SU-DHL-6 (cell line): Measurements from ENCODE around the gene DYDC2.

Experiments
- H2AFZ ChIP-seq: fragments of 200-600 bp; sonication (generic); 2 replicates; pipeline ENCODE4 v1.6.1; 2014; ENCODE audit warnings: low read depth, mild to moderate bottlenecking, moderate library complexity, mixed read lengths, antibody characterized with exemption, low read length; ENCODE audit not compliant: severe bottlenecking
- H3F3A ChIP-seq: fragments of 200-600 bp; shearing (Covaris generic); 2 replicates; pipeline ENCODE4 v1.6.0; 2016; ENCODE audit warnings: antibody characterized with exemption, mild to moderate bottlenecking; ENCODE audit not compliant: insufficient read depth
- H3K27ac ChIP-seq: fragments of 200-600 bp; sonication (generic); 2 replicates; pipeline ENCODE4 v1.5.1; 2016; ENCODE audit warnings: low read depth, mild to moderate bottlenecking, low read length, moderate library complexity, mixed read lengths
- H3K27me3 ChIP-seq: fragments of 200-600 bp; sonication (generic), shearing (Covaris generic); 2 replicates; pipeline ENCODE4 v1.6.0; 2014; ENCODE audit warnings: mild to moderate bottlenecking, low read length
- H3K36me3 ChIP-seq: fragments of 200-600 bp; sonication (generic); 2 replicates; pipeline ENCODE4 v1.6.1; 2014; ENCODE audit warnings: mild to moderate bottlenecking, low read length, mixed read lengths
- H3K4me2 ChIP-seq: fragments of 300-600, 200-600 bp; shearing (Covaris generic), sonication (generic); 2 replicates; pipeline ENCODE4 v1.6.0; 2014; ENCODE audit warnings: low read length, low read depth, mild to moderate bottlenecking; ENCODE audit not compliant: poor library complexity, severe bottlenecking
- H3K4me3 ChIP-seq: fragments of 200-600 bp; sonication (generic); 2 replicates; pipeline ENCODE4 v1.5.1; 2014; ENCODE audit warnings: antibody characterized with exemption, low read length, mild to moderate bottlenecking, mixed read lengths; ENCODE audit not compliant: insufficient read depth, poor library complexity, severe bottlenecking
- H3K79me2 ChIP-seq: fragments of 200-600 bp; sonication (generic); 2 replicates; pipeline ENCODE4 v1.6.1; 2014; ENCODE audit warnings: mild to moderate bottlenecking, low read length, moderate library complexity; ENCODE audit not compliant: insufficient read depth
- H3K9ac ChIP-seq: fragments of 200-600 bp; sonication (generic); 2 replicates; pipeline ENCODE4 v1.7.0; 2014; ENCODE audit warnings: mild to moderate bottlenecking, low read length
- H3K9me2 ChIP-seq: fragments of 200-600 bp; sonication (generic); replicated peaks from 2 replicates; pipeline ENCODE4 v1.6.1; 2014; ENCODE audit warnings: low read length; ENCODE audit not compliant: insufficient read depth
- H3K9me3 ChIP-seq: fragments of 200-600 bp; sonication (generic); 2 replicates; pipeline ENCODE4 v1.6.1; 2014; ENCODE audit warnings: low read length, mixed read lengths; ENCODE audit not compliant: insufficient read depth
- H4K20me1 ChIP-seq: fragments of 200-600 bp; sonication (generic); 2 replicates; pipeline ENCODE4 v1.6.1; 2014; ENCODE audit warnings: low read depth, mild to moderate bottlenecking, antibody characterized with exemption, low read length, moderate library complexity, mixed read lengths
- CTCF ChIP-seq: fragments of 200-600 bp; sonication (generic); IDR thresholded peaks from one replicate; pipeline ENCODE4 v1.5.1; 2017; ENCODE audit warnings: antibody characterized with exemption, mild to moderate bottlenecking, low read length, moderate library complexity; ENCODE audit not compliant: insufficient read depth, poor library complexity, severe bottlenecking
- EZH2phosphoT487 ChIP-seq: fragments of 200-600 bp; sonication (generic), shearing (Covaris generic); conservative IDR thresholded peaks from 2 replicates; pipeline ENCODE4 v1.6.1; 2018; ENCODE audit warnings: mild to moderate bottlenecking, antibody characterized with exemption, low read length, moderate library complexity, mixed read lengths

The DYDC2 gene

DNA sequence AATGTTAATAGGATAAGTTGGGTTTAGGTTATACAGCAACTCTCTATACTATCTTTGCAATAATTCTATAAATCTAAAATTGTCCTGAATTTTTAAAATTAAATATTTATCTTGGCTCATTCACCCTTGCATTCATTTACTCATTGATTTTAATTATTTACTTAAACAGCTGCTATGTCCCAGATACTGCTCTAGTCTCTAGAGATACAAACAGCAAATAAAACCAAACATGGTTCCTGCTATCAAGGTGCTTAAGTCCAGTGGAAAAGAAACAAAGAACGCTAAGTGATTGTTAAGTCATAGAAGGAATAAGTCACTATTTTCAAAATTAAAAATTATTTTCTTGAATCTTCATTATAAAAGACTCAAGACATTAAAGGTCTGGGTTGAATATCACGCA is 37.3 kb upstream of the DYDC2 start:
- no peaks in the 10 kb centered on the region for H3K36me3 ChIP-seq
- H3K4me2 ChIP-seq = no peak overlapping the region
- H4K20me1 ChIP-seq = no peaks in the 10 kb centered on the region
- H3F3A ChIP-seq = no peaks in the 10 kb centered on the region
- H3K9me2 ChIP-seq = no peaks in the 10 kb centered on the region
- H3K27me3 ChIP-seq = no peaks in the 10 kb centered on the region
- H3K79me2 ChIP-seq = no peaks in the 10 kb centered on the region
- no peak overlapping the region for H3K27ac ChIP-seq
- TF ChIP-seq EZH2phosphoT487 (no peak), CTCF (no peak)
- no peak overlapping the region for H3K4me3 ChIP-seq
- no peak overlapping the region for H3K9ac ChIP-seq
- no peak overlapping the region for H2AFZ ChIP-seq
- H3K9me3 ChIP-seq = no peaks in the 10 kb centered on the region

- Histone ChIP-seq H3K4me2 (no peak overlapping the region), H3K27ac (no peak overlapping the region), H3F3A (no peaks in the 10 kb centered on the region), H3K9me2 (no peaks in the 10 kb centered on the region), H3K27me3 (no peaks in the 10 kb centered on the region), H2AFZ (no peak overlapping the region), H3K36me3 (no peaks in the 10 kb centered on the region), H3K79me2 (no peaks in the 10 kb centered on the region), H4K20me1 (no peaks in the 10 kb centered on the region), H3K9me3 (no peaks in the 10 kb centered on the region), H3K9ac (no peak overlapping the region), H3K4me3 (no peak overlapping the region)
- TF ChIP-seq EZH2phosphoT487 (no peak), CTCF (no peak)
These were observed 36.8 kb upstream of the DYDC2 start for GRCh38 chr10:80319725-80320290.

GRCh38 chr10:80320377-80320776 is 36.2 kb upstream of the DYDC2 start:
- no peak overlapping the region for H3K4me2 ChIP-seq
- H3K79me2 ChIP-seq = no peaks in the 10 kb centered on the region
- H3K27me3 ChIP-seq = no peaks in the 10 kb centered on the region
- H3K9me2 ChIP-seq = no peaks in the 10 kb centered on the region
- no peak overlapping the region for H3K4me3 ChIP-seq
- no peaks in the 10 kb centered on the region for H3K36me3 ChIP-seq
- no peak for TF ChIP-seq EZH2phosphoT487
- no peak for TF ChIP-seq CTCF
- no peak overlapping the region for H3K27ac ChIP-seq
- H2AFZ ChIP-seq = no peak overlapping the region
- H3K9me3 ChIP-seq = no peaks in the 10 kb centered on the region
- no peaks in the 10 kb centered on the region for H4K20me1 ChIP-seq
- H3F3A ChIP-seq = no peaks in the 10 kb centered on the region
- H3K9ac ChIP-seq = no peak overlapping the region
